Epidermal melanocyte (primary cell): Measurements from ENCODE around the gene EEF2KMT.
"Not testable (repeated sequence)": the region's sequence is repeated elsewhere in the genome, so short reads cannot be mapped to it uniquely, and the experiment has no call there.

Source experiments
- DNase-seq: peaks from one replicate; pipeline ENCODE4 v3.0.0; 2011; ENCODE audit warnings: low spot score; ENCODE audit not compliant: insufficient read length

Gene EEF2KMT

DNA sequence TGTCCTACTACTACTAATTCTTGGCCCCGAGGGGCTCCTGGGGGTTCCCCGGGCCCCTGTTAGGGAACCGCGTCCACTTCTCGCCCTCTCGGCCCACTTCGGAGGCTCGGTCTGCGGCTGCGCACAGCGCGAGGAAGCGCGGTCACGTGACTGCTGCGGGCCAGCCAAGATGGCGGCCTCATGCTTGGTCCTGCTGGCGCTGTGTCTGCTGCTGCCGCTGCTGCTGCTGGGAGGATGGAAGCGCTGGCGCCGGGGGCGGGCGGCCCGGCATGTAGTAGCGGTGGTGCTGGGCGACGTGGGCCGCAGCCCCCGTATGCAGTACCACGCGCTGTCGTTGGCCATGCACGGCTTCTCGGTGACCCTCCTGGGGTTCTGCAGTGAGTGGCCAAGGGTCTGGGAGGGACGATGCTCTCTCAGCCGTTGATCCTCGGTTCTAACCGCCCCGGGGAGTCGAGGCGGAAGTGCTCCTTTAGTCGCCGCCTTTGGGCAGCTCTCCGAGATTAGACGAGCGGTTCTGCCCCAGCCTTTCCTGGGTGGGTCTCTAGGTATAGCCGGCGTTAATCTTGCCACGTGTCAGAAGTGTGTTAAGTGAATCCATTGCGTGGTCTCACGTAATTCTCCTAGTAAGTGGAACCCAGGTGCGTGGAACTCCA is 25.8 kb downstream of the EEF2KMT start, which contains the start of gene ALG1:
Gene ALG1, plus strand, starts transcription at position 163 of the 653 bp plus-strand sequence. Its CDS starts 7 bp downstream, at position 170.
- peak; percentile 90 for DNase-seq

GRCh38 chr16:5071341-5071680 is 26.3 kb downstream of the EEF2KMT start:
- no peak for DNase-seq

- no peak for DNase-seq
Observed at GRCh38 chr16:5070431-5071186, 27.0 kb downstream of the EEF2KMT start.

GRCh38 chr16:5069854-5070253 is 27.7 kb downstream of the EEF2KMT start:
- DNase-seq, result no peak

- DNase-seq, result no peak
Observed at GRCh38 chr16:5069048-5069447, 28.5 kb downstream of the EEF2KMT start.

GRCh38 chr16:5066511-5066910 is 31.1 kb downstream of the EEF2KMT start:
- no peak for DNase-seq

DNA sequence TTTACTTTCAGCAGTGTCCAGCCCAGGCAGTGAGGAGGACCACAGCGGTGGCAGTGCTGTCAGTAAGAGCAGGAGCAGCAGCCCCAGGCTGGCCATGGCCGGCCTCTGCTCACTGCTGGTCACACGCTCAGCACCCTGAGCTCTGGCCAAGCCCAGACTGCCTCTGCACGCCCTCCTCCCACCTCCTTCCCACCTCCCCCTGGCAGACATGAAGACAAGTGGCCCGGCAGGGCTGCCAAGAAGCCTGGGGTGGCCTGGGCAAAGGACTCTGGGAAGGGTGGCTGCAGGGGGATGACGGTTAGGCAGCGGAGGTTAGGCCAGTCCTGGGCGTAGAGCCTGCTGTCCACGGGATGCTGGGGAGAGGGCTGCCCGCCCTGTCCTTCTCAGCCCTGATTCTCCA is 31.8 kb downstream of the EEF2KMT start, which contains the start of gene C16orf89:
Gene C16orf89, minus strand, starts transcription at position 144 of the 400 bp plus-strand sequence. Its CDS starts 48 bp downstream, at position 96.
- DNase-seq, result no peak

GRCh38 chr16:5065326-5065725 is 32.3 kb downstream of the EEF2KMT start:
- no peak for DNase-seq

GRCh38 chr16:5064915-5065314 is 32.7 kb downstream of the EEF2KMT start:
- no peak for DNase-seq

GRCh38 chr16:5062790-5063765 is 34.5 kb downstream of the EEF2KMT start:
- no peak for DNase-seq

GRCh38 chr16:5062051-5062450 is 35.5 kb downstream of the EEF2KMT start:
- DNase-seq, result no peak

GRCh38 chr16:5060073-5060641 is 37.4 kb downstream of the EEF2KMT start:
- no peak for DNase-seq

- DNase-seq, result no peak
Observed at GRCh38 chr16:5059386-5060072, 38.1 kb downstream of the EEF2KMT start.

DNA sequence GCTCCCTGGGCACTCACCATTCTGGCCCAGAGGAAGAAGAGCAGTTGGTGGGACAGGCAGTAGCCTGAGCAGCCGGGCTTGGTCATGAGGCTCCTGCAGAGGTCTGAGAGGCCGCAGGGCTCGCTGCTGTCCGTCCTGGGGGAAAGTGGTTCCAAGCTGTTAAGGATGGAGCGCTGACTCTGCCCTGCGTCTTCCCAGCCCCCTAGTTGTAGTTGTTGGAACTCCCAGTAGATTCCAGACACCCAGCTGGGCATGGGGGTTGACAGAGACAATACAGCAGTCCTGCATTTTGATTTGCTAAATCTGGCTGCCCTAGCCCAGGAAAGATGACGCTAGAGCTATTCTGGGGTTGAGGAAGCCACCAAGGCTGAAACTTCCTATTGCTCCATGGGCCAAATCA is 39.1 kb downstream of the EEF2KMT start:
- no peak for DNase-seq

GRCh38 chr16:5056352-5056751 is 41.2 kb downstream of the EEF2KMT start:
- no peak for DNase-seq

DNA sequence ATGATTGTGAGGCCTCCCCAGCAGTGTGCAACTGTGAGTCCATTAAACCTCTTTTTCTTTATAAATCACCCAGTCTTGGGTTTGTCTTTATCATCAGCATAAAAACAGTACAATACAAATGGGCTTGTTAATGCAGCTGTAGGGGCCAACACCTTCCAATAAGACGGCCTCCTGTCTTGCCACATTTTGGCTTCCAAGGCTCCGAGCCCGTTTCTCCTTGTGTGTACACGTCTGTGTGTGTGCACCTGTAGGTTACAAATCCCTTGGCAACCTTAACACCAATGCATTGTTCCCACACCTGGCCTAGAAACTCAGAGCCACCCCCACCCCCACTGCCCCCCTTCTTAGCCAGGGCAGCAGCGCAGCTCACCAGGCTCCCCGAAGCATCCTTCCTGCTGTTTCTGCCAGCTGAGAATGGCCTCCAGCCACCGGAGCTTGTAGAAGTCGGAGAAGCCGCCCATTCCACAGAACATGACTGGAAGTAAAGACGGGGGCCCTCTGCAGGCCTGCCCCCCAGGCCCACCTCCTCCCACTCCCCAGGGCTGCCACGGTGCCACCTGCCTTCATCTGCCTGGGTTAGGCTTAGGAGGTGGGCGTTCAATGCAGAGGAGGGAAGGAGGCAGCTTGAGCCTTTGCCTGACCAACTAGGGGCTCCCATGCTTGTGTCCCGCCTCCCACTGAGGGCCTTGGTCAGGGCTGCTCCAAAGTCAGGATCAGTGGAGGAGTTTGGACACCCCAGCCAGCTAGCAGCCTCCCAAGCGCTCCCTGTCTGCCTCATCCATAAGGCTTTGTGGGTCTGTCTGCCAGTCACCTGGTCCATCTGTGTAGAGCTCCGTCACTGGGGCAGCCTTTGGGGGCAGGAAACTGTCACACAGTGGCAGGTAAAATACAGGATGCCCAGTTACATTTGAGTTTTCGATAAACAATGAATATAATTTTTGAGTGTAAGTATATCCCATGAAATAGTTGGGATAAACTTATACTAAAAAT is 42.4 kb downstream of the EEF2KMT start:
- DNase-seq, result no peak

DNA sequence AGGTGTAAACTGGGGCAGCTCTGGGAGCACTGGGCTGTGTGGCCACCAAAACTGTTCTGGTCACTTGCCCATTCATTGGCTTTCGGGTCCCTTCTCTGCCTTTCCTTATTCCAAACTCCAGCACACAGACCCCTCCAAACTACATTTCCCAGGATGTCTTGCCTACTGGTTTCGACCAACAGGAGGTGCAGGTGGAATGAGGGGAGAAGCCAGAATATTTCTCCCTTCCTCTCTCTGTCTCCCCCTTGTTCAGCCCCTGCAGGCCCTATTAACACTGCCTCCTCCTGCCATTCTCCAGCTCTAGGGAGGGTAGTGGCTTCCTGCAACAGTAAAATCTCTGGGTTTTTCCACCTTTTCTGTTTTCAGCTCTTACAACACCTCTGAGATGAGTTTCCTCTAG is 50.7 kb downstream of the EEF2KMT start:
- DNase-seq, result no peak

DNA sequence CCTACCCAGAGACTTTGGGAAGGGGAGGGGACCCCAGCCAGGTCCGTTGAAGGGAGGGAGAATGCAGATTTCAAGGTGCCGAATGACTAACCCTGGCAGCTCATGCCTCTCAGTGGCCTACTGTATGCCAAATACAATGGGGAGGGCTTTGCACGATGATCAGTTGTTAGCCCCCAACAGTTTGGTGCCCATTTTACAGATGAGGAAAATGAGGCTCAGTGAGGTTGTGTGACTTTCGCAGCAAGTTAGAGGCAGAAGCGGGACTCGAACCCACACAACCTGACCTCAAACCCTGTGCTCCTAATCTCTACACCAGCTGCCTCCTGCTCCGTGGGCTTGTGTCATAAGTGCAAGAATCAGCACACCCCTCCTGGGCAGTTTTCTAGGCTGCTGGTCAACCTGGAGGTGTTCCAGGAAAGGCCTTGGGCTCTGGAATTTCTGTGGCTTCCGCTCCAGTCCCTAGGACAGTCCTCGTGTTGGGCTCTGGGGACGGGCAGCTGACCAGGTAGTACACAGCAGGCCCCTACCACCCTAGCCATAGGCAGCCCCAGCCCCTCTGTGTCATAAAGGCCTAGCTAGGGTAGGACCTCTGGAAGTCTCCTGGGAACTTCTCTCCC is 52.0 kb downstream of the EEF2KMT start:
- DNase-seq, result no peak

- not testable (repeated sequence) for DNase-seq
Observed at GRCh38 chr16:5044581-5044980, 53.0 kb downstream of the EEF2KMT start.
